ENCODE measurements around the gene MFSD2A.
"Not testable (repeated sequence)": the region's sequence is repeated elsewhere in the genome, so short reads cannot be mapped to it uniquely, and the experiment has no call there.

MFSD2A gene

DNA sequence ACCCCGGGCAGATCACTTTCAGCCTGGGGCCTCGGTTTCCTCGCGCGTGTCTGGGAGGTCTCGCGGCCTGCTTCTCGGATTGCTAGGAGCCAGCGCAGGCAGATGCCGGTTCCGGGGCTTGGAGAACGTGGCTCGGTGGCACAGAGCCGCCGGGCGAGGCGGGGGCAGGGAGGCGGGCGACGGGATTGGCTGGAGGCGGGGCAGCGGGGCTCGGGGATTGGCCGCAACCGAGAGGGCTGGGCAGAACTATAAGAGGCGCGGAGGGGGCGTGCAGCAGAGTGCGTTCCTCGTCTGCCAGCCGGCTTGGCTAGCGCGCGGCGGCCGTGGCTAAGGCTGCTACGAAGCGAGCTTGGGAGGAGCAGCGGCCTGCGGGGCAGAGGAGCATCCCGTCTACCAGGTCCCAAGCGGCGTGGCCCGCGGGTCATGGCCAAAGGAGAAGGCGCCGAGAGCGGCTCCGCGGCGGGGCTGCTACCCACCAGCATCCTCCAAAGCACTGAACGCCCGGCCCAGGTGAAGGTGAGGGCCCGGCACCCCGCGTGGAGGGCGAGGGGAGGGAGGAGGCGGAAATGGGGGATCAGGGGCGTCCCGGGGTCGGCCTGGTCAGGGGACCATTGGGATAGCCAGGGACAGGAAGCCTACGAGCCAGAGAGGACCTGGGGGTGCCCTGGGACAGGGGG is at the start of gene MFSD2A:
Gene MFSD2A (plus strand): TSS at position 276 of the 677 bp plus-strand sequence. CDS start 148 bp downstream, at position 424.
- peaks cover 49 to 50% of the 10 kb centered on the region in 2 experiments for H3K4me1 ChIP-seq (ENCODE audit: control insufficient read depth in 1 of 2, insufficient read depth in 1 of 2, low read depth in 1 of 2, low read length in 1 of 2)
- H3K36me3 ChIP-seq, result no peaks in the 10 kb centered on the region
- TF ChIP-seq, protein P1, sequence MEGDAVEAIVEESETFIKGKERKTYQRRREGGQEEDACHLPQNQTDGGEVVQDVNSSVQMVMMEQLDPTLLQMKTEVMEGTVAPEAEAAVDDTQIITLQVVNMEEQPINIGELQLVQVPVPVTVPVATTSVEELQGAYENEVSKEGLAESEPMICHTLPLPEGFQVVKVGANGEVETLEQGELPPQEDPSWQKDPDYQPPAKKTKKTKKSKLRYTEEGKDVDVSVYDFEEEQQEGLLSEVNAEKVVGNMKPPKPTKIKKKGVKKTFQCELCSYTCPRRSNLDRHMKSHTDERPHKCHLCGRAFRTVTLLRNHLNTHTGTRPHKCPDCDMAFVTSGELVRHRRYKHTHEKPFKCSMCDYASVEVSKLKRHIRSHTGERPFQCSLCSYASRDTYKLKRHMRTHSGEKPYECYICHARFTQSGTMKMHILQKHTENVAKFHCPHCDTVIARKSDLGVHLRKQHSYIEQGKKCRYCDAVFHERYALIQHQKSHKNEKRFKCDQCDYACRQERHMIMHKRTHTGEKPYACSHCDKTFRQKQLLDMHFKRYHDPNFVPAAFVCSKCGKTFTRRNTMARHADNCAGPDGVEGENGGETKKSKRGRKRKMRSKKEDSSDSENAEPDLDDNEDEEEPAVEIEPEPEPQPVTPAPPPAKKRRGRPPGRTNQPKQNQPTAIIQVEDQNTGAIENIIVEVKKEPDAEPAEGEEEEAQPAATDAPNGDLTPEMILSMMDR (IDR thresholded peaks at IDR 0.05), result peak; percentile 24
- peaks cover 24% of the 10 kb centered on the region for H3K27me3 ChIP-seq
- no peaks in the 10 kb centered on the region for H3K9me3 ChIP-seq
- peak within 1 kb of the TSS; percentile 61 to 74 for H3K4me3 ChIP-seq (ENCODE audit: low read depth in 1 of 2, low read length in 1 of 2)
- H3K27ac ChIP-seq, result peak within 1 kb of the TSS; percentile 14

DNA sequence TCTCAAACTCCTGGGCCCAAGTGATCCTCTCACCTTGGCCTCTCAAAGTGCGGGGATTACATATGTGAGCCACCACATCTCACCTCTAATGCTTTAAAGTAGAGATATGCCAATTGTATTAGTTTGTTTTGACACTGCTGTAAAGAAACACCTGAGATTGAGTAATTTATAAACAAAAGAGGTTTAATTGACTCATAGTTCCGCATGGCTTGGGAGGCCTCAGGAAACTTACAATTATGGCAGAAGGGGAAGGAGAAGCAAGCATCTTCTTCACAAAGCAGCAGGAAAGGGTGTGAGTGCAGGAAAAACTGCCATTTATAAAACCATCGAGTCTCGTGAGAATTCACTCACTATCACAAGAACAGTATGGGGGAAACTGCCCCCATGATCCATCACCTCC is 49.8 kb upstream of the MFSD2A start:
- Histone ChIP-seq H3K9me3 (no peaks in the 10 kb centered on the region), H3K27ac (peak overlapping the region; percentile 42), H3K4me1 (ENCODE audit: control insufficient read depth in 1 of 2, insufficient read depth in 1 of 2, low read depth in 1 of 2, low read length in 1 of 2) (peaks cover 43 to 49% of the 10 kb centered on the region in 2 experiments), H3K4me3 (ENCODE audit: low read depth in 1 of 2, low read length in 1 of 2) (no peak overlapping the region), H3K27me3 (peaks cover 40% of the 10 kb centered on the region), H3K36me3 (no peaks in the 10 kb centered on the region)
- TF ChIP-seq, protein P1 (IDR thresholded peaks at IDR 0.05), result no peak

DNA sequence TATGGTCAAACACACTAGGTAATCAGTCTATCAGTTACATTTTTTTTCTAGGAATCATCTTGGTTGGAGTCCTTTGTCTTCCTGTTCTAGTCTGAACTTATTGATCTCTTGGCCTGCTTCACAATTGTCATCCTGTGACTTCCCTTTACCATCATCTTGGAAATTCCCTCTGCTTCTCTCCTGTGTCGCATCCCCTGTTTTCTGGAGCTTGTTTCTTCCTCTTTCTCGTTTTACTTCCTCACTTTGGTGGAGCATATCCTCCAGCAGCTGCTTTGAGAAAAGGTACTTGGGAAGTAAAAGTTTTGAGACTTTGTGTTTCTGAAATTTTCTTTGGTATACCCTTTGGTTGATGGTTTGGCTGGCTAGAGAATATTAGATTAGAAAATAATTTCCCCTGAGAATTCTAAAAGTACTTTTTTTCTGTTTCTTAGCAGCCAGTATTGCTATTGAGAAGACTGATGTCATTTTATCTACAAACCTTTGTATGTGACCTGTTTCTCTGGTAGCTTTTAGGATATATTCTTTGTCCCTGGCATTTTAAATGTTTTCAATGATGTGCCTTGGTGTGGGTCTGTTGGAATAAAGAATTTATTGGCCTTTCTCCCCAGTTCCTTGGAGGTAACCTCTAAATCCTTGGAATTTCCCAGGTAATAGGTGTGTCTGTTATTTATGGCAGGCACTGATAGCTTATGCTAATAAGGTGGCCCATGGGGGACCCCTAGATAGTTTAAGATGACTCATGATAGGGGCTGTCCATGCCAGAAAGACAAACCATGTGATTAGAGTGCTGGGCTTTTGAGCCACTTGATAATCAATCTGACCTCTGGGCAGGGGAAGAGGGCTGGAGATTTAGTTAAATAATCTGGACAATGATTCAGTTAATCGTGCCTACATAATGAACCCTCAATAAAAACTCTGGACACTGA is 47.2 kb upstream of the MFSD2A start:
- Histone ChIP-seq H3K27me3 (peaks cover 17% of the 10 kb centered on the region), H3K4me3 (ENCODE audit: low read depth in 1 of 2, low read length in 1 of 2) (no peak overlapping the region), H3K4me1 (ENCODE audit: control insufficient read depth in 1 of 2, insufficient read depth in 1 of 2, low read depth in 1 of 2, low read length in 1 of 2) (peaks cover 23 to 29% of the 10 kb centered on the region in 2 experiments), H3K27ac (peak overlapping the region; percentile 61), H3K36me3 (no peaks in the 10 kb centered on the region), H3K9me3 (no peaks in the 10 kb centered on the region)
- TF ChIP-seq, protein P1 (IDR thresholded peaks at IDR 0.05), result no peak

DNA sequence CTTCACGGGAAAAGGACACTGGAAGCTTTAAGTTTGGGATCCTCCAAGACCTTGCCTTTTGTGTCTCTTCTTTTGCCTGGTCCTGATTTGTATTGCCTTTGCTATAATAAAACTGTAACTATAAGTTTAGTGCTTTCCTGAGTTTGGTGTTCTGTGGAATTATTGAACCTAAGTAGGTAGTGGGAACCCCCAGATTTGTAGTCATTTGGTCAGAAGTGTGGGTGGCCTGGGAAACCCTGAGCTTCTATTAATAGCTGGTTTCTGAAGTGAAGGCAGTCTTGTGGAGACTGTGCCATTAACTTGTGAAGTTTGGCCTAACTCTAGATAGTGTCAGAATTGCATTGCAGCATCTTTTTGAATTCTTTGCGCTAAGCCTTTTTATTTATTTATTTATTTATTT is 46.4 kb upstream of the MFSD2A start:
- no peak overlapping the region for H3K4me3 ChIP-seq (ENCODE audit: low read depth in 1 of 2, low read length in 1 of 2)
- peaks cover 23 to 29% of the 10 kb centered on the region in 2 experiments for H3K4me1 ChIP-seq (ENCODE audit: control insufficient read depth in 1 of 2, insufficient read depth in 1 of 2, low read depth in 1 of 2, low read length in 1 of 2)
- no peaks in the 10 kb centered on the region for H3K36me3 ChIP-seq
- no peaks in the 10 kb centered on the region for H3K9me3 ChIP-seq
- TF ChIP-seq, protein P1 (IDR thresholded peaks at IDR 0.05), result no peak
- H3K27me3 ChIP-seq, result peaks cover 9% of the 10 kb centered on the region
- no peak overlapping the region for H3K27ac ChIP-seq

DNA sequence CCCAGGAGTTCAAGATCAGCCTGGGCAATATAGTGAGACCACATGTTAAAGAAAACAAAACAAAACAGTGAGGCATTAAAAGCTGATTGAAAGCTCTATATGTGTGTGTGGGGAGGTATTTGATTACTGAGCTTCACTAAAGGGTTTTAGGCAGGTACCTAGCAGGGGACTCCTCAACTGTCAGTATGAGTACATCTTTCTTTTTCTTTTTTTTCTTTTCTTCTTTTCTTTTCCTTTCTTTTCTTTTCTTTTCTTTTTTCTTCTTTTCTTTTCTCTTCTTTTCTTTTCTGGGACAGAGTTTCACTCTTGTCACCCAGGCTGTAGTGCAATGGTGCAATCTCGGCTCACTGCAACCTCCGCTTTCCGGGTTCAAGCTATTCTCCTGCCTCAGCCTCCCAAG is 44.7 kb upstream of the MFSD2A start:
- no peaks in the 10 kb centered on the region for H3K9me3 ChIP-seq
- TF ChIP-seq, protein P1 (IDR thresholded peaks at IDR 0.05), result no peak
- no peak overlapping the region for H3K4me3 ChIP-seq (ENCODE audit: low read depth in 1 of 2, low read length in 1 of 2)
- H3K36me3 ChIP-seq, result no peaks in the 10 kb centered on the region
- no peak overlapping the region for H3K27ac ChIP-seq
- no peaks in the 10 kb centered on the region for H3K27me3 ChIP-seq
- peaks cover 17 to 21% of the 10 kb centered on the region in 2 experiments for H3K4me1 ChIP-seq (ENCODE audit: control insufficient read depth in 1 of 2, insufficient read depth in 1 of 2, low read depth in 1 of 2, low read length in 1 of 2)

DNA sequence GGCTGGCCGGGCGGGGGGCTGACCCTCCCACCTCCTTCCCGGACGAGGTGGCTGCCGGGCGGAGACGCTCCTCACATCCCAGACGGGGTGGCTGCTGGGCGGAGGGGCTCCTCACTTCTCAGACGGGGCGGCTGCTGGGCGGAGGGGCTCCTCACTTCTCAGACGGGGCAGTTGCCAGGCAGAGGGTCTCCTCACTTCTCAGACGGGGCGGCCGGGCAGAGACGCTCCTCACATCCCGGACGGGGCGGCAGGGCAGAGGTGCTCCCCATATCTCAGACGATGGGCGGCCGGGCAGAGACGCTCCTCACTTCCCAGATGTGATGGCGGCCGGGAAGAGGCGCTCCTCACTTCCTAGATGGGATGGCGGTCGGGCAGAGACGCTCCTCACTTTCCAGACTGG is 41.8 kb upstream of the MFSD2A start:
- H3K4me1 ChIP-seq (ENCODE audit: control insufficient read depth in 1 of 2, insufficient read depth in 1 of 2, low read depth in 1 of 2, low read length in 1 of 2); H3K27ac ChIP-seq; H3K36me3 ChIP-seq; H3K9me3 ChIP-seq; H3K27me3 ChIP-seq; H3K4me3 ChIP-seq (ENCODE audit: low read depth in 1 of 2, low read length in 1 of 2): not testable (repeated sequence)

Data from neutrophil (primary cell).